GM19328 (cell line): ENCODE measurements around the gene GRWD1.
"Not testable (repeated sequence)": the region's sequence is repeated elsewhere in the genome, so short reads cannot be mapped to it uniquely, and the experiment has no call there.

ENCODE experiments used
- ATAC-seq: cut with Tn5 transposase; IDR thresholded peaks from one replicate; pipeline ENCODE4 v1.9.1; 2021; ENCODE audit warnings: mild to moderate bottlenecking, moderate library complexity; ENCODE audit not compliant: unreplicated experiment

The GRWD1 gene

GRCh38 chr19:48477698-48478338 is 32.0 kb downstream of the GRWD1 start:
- ATAC-seq, result no peak

- ATAC-seq, result no peak
Measured at GRCh38 chr19:48478339-48479256, 32.8 kb downstream of the GRWD1 start.

- ATAC-seq, result no peak
Measured at GRCh38 chr19:48479686-48480085, 33.9 kb downstream of the GRWD1 start.

GRCh38 chr19:48480183-48480557 is 34.4 kb downstream of the GRWD1 start:
- ATAC-seq, result no peak

GRCh38 chr19:48480558-48481500 is 35.0 kb downstream of the GRWD1 start:
- ATAC-seq, result no peak

GRCh38 chr19:48481846-48482639 is 36.3 kb downstream of the GRWD1 start:
- ATAC-seq, result no peak

GRCh38 chr19:48483301-48483700 is 37.5 kb downstream of the GRWD1 start:
- ATAC-seq, result no peak

GRCh38 chr19:48484247-48484893 is 38.6 kb downstream of the GRWD1 start:
- no peak for ATAC-seq

- no peak for ATAC-seq
Measured at GRCh38 chr19:48484931-48485612, 39.3 kb downstream of the GRWD1 start.

GRCh38 chr19:48486706-48487105 is 40.9 kb downstream of the GRWD1 start:
- not testable (repeated sequence) for ATAC-seq

GRCh38 chr19:48487544-48487943 is 41.8 kb downstream of the GRWD1 start:
- no peak for ATAC-seq

GRCh38 chr19:48487948-48488347 is 42.2 kb downstream of the GRWD1 start:
- ATAC-seq, result no peak

- not testable (repeated sequence) for ATAC-seq
Measured at GRCh38 chr19:48488478-48488877, 42.7 kb downstream of the GRWD1 start.

GRCh38 chr19:48489608-48490216 is 43.9 kb downstream of the GRWD1 start:
- ATAC-seq, result no peak

- no peak for ATAC-seq
Measured at GRCh38 chr19:48490981-48491792, 45.4 kb downstream of the GRWD1 start.

GRCh38 chr19:48491793-48492123 is 46.0 kb downstream of the GRWD1 start:
- no peak for ATAC-seq

GRCh38 chr19:48492925-48493717 is 47.3 kb downstream of the GRWD1 start:
- ATAC-seq, result peak; percentile 55
